GM19467 (cell line): ENCODE data around the gene SDK2.
"Not testable (repeated sequence)": the region's sequence is repeated elsewhere in the genome, so short reads cannot be mapped to it uniquely, and the experiment has no call there.

Experiments
- ATAC-seq: cut with Tn5 transposase; IDR thresholded peaks from one replicate; pipeline ENCODE4 v1.9.1; 2021; ENCODE audit warnings: mild to moderate bottlenecking, moderate library complexity; ENCODE audit not compliant: unreplicated experiment

SDK2 gene

DNA sequence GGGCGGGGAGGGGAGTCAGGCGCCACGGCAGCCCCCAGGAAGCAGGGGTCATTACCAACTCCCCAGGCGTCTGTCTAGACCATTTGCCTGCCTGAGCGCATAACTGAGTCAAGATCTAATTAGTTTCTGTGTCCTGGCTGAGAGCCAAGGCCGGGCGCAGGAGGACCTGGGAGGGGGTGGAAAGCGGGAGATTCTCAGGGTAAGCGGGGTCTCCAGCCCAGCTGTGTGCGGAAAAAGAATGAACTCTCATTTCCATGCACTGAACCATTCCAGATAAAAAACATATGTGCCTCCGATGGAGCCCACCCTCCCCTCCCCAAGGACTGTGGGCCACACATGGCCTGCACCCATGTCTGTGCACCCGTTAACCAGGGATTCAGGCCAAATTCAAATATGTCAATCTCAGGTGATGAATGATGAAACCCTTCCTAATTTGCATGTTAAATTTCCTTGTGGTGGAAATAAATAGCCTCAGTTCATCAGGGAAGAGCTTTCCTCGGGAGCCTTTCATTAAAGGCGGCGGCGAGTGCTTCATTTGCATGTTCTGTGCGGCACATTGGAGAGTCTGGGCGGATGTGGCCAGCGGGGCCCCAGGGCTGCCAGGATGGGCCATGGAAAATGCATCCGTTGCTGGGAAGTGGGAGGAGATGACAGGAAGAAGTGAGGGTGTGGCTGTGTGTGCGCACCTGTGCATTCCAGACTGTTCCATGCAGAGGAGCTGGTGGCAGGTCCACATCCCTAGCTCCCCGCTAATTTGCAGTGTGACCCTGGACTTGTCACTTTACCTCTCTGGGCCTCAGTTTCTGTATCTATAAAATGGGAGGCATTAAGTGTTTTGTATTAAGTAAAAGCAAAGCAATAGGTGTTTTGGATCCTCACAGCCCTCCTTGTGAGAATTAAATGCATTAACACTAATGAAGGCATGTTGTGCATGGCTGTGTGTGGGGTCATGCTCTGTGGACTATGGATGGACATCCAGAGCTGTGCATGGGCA, 151.1 kb downstream of the SDK2 start:
- ATAC-seq, result no peak

DNA sequence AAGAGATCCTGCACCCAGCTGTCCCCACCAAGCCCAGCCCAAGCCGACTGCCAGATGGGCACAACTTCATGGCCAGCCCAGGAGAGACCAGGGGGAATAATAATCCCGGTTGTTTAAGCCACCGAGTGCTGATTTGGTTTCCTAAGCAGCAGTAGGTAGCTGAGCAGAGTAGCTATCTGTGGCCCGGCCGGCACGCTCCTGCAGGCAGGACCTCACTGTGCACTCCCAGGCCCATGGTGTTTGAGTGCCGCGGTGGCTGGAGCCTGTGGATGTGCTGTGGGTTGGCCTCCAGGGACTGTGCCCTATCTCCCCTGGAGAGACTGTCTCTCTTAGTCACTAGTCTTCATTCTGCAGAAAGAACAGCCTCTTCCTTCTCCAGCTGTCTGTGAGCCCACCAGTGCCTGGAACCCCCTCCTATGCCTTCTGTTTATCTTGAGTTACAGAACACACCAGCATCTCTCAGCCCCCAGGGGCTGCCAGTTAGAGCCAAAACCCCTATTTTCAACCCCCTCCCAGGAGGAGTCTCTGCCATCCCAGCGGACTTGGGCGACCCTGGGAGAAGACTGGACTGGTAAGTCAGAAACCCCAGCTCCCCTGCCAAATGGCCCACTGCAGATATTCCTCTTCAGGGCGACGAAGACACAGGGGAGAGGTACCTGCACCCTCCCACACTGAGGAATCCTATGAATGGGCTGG, 152.0 kb downstream of the SDK2 start:
- no peak for ATAC-seq

DNA sequence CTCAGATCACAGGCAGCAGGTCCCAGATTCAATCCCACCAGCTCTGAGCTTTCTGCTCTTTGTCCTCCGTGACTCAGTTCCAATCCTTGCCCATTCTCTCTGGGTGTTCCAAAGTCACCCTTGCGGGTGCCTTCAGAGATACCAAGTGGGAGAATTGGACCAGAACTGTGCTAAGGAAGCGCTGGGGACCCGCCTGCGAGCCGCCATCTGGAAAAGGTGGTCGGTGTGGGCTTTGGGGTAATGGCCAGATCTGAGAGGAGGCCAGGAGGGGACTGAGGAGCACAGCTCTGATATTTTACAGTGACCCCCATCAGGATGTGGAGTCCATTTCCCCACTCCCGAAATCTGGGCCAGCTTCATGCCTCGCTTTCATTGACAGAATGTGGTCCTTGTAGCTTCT, 152.6 kb downstream of the SDK2 start:
- ATAC-seq, result no peak

DNA sequence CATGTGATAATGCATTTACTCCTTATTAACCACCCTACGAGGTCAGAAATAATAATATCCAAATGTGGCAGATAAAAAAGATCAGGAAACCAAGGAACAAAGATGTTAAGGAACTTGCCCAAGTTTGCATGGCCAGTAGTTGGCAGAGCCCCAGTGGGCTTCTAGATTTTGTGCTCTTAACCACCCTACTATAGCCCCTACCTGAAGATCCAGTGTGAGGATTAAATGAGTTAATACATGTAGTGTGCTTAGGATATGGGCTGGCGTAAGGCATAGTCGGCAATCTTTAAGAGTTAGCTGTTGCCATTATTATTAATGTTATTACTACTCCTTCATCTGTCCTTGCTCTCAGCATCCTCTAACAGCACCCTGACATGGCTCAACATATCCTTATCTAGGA, 153.4 kb downstream of the SDK2 start:
- ATAC-seq, result no peak

DNA sequence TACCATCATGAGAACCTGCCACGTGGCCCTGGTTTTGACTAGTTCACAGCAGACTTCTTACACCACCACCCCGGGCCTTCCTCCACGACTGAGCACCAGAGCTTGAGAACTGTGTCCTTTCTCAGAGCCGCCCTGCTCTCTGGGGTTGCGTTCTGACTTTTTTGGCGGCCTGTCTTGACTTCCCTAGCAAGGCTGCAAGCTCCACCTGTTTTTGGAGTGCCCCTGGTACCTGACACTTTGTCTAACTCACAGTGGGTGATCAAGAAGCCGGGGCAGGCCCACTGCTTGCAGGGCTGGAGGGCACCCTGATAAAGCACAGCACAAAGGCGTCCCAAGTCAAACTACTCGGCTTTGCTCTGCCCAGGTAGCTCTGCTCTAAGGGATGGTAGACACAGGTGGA, 154.3 kb downstream of the SDK2 start:
- ATAC-seq, result no peak

DNA sequence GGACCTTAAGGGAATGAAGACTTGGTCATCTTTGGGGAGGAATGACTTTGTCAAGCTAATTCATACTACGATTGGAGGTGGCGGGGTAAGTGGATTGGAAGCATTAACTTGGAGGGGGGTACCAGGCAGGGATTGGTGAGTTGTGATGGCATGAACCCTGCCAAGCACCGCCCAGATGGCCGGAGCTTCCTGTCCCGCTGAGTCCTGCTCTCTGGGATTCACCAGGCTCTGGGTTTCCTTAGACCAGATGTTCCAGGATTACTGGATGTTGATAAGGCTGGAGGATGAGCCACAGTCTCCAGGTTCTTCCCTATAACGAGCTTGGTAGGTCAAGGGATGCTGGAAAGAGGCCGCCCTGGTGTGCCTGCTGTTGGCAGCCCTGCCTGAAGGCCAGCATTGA, 154.9 kb downstream of the SDK2 start:
- ATAC-seq, result no peak

DNA sequence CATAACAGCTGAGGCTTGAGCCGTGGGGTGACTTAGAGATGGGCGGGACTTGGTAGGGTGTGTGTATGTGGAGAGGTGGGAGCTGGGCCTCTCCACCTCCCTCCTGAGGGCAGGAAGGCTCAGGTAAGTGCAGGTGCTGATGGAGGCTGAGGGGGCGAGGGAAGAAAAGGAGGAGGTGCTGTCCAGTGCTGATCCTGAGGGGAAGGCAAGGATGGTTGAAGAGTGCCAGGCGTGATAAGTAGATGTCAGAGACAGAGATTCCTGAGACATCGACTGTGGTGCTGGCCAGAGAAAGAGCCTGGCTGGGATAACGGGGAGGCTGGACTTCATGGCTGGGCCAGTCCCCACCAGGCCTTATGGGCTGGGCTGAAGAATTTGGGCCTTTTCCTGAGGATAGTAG, 159.1 kb downstream of the SDK2 start:
- ATAC-seq, result no peak

DNA sequence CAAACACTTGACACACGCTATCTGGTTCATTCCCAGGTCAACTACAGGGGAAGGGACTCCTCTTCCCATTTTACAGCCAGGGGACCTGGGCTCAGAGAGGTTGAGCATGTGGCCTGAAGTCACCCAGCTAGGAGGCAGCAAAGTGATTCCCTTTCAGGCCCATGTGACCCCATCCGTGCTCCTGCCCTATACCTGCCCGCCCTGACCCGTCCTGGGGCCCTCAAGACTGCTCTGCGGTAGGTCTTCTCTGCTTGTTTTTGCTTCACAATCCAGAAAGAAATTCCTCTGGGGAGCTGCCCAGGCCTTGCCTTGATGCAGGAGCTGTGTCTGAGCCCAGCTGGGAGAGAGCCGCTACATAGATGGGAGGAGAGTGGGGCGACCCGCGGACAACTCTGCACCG, 161.4 kb downstream of the SDK2 start:
- ATAC-seq, result no peak

DNA sequence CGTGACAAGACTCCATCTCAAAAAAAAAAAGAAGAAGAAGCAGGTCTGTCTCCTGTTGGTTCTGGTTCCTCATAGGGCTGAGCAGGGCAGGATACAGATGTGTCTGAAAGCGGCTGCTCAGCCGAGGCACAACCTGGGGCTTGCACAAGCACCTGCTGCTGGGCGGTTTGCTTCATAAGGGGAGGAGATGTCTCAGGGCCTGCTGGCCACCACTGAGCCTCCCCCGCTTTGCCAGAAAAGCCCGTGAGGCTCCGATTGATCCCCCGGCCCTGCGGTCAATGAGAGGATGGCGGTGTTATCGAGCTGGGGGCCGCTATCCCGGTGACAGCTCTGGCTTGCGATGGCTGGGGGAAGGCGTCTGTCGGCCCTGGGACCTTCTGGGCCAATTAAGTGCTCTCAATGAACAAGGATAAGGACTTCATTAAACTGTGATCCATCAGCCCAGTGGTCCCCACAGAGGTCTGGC, 162.0 kb downstream of the SDK2 start:
- no peak for ATAC-seq

DNA sequence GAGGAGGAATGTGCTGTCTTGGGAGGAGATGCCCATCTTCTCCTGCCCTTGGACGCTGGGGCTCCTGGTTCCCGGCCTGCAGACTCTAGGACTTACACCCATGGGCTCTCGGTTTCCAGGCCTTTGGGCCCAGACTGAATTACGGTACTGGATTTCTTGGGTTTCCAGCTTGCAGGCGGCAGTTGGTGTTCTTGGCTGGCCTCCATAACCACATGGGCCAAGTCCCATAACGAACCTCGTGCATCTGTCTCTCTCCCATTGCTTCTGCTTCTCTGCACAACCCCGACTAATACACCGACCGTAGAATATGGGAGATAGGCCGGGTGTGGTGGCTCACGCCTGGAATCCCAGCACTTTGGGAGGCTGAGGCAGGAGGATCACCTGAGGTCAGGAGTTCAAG, 162.6 kb downstream of the SDK2 start:
- no peak for ATAC-seq

DNA sequence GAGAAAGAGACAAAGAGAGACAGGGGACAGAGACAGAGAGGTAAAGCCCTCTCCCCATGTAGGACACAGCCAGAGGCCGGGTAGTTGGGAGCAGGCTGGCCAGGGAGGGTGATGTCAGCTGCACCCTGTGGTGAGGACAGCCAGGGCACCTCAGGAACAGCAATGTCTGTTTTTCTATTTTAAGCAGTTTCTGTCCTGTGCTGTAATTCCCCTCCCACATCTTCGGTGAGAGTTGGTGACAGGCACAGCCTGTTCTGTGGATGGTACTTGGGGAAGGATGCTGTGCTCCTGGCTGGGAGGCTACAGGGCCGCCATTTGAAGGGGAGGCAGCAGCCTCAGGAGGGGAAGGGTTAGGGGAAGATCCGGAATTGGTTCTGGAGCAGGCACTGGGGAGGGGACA, 163.5 kb downstream of the SDK2 start:
- no peak for ATAC-seq

DNA sequence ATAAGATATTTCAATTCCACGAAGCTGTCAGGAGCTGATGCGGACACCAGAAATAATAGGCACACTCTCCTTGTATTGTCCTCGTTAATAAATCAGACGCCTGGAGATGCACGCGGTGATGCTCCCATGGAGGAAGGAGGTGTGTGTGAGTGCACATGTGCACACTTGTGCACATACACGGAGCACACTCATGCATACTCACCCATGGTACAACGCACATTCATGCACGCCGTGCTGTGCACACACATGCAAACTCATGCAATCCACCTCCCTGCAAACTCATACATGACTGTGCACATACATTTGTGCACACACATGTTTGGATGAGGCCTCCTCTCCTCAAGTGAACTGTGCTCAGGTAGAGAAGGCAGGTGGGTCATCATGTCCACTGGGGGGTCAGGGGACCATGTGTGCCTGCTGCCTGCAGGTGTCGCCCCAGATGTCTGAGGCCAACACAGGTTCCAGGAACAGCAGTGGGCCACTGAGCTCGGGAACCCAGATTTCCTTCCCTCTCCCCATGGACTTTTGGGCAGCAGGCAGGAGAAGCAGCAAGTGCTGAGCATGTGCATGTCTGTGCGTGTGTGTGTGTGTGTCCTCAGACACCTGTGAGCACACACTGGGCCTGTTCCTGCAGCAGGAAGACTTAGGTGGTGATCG, 165.3 kb downstream of the SDK2 start:
- no peak for ATAC-seq

DNA sequence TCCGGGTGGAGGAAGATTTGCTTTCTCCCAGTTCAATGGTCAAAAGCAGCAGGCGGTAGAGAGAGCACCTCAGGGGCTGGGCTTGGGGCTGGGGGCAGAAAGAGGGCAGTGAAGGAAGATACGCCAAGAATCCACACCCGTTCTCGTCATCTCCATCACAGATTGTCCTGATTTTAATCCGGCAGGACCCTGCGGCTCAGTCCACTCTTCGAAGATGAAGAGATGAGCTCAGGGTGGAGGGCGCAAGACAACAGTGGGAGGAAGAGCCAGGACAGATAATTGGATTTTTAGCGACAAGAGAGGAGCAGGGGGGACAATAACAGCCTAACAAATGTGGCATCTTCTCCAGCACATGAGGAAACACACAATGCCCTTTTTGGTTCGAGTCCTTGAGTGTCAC, 165.9 kb downstream of the SDK2 start:
- no peak for ATAC-seq

DNA sequence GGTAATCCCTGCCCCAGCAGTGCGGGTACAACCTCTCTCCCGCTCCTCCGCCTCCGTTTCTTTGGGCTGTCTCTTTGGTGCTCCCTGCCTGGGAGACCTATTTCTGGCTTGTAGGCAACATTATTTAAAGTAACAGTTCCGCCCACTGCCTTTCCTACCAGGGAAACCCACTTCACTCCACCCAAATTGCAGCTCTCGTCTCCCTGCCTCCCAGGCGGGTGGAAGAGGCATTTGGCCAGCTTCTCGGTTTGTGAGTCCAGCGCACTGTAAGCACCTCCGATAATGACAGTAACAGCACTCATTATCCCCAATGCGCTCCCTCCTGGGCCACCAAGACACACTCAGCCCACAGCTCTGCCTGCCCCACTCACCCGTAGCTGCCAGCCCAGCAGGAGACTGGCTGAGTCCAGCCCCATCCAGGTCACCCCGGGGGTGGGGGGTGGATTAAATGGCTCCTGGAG, 167.3 kb downstream of the SDK2 start:
- ATAC-seq, result no peak

DNA sequence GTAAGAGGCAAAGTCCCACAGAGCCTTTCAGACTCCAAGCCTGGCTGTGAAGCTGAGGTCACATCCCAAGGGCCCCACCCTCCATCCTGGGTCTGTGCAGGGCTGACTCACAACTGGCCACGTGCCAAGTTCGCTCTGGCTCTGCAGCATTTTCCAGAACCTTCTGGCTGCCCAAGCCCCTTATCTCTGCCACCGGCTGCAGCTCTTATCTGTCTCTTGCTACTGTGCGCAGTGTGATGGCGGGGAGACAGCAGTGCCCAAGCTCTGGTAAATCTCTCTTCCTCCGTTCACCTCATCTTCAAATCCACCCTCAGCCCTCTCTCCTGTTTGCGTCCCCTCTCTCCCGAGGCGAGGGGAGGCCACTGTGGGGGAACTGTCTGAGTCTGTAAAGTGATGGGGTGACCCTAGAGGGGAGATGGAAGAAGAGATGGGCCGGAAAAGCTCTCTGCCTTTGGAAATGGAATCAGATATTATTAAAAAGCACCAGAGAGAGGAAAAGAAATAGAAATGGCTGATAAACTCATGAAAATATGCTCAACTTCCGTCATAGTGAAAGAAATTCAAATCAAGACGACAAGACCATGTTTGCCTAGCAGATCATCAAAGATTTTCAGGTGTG, 169.8 kb downstream of the SDK2 start:
- ATAC-seq, result no peak

DNA sequence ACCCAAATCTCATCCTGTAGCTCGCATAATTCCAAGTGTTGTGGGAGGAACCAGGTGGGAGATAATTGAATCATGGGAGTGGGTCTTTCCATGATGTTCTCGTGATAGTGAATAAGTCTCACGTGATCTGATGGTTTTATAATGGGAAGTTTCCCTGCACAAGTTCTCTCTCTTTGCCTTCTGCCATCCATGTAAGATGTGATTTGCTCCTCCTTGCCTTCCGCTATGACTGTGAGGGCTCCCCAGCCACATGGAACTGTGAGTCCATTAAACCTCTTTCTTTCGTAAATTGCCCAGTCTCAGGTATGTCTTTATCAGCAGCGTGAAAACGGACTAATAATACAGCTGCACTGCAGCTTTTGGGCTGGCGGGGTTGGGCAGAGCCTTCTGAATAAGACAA, 171.5 kb downstream of the SDK2 start:
- ATAC-seq, result not testable (repeated sequence)

DNA sequence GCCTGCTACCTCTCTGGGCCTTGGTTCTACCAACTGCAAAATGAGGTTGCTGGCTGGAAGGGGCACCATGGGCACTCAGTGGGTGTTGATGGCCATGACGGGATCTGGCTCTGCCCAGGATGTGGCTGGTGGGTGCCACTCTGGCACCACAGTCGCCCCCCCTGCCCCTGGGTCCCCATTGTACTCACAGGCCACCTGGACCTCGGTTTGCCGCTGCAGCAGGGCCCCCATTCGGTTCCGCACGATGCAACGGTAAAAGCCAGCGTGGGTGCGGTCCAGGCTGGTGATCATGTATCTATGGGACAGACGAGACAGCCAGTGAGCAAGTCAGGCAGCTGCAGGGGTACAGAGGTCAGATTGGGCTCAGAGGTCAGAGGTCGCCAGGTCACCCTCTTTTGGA, 172.3 kb downstream of the SDK2 start:
- ATAC-seq, result no peak

DNA sequence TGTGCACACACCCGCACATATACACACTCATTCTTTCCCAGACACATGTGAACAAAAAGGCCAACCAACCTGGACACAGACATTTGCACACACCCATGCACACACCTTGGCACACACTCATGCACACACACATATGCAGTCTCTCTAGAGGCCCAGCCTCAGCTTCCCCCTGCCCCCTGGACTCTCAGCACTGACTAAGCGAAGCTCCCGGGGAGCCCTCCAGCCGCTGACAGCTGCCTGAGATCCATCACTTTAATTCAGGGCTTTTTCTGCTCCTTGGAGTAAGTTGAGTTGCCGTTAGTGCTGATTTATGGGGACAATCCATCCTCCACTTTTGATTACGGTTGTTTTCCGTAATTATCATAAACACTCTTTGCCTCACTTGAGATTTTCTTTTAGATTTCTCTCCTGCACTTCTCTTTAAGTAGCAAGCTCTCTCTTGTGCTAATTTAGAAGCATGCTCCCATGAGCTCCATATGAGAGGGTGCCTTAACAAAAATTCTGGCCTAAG, 173.9 kb downstream of the SDK2 start:
- ATAC-seq, result no peak

DNA sequence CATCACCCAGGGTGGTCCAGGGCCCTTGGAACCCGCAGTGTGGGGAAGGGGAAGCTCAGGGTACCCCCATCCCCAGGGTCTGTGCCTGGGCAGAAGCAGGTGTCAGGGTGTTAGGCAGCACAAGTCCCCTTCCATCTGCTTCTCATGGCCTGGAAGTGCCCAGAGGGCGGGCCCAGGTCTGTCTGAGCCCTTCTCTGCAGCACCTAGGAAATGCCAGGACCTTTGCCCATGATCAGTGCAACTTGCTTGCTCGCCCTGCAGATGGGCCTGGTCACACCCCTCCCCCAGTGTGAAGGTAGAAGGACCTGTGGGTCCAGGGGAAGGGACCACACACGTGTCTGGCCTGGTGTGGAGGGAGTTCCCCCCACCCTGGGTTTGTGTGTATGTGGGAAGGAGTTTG, 174.9 kb downstream of the SDK2 start:
- no peak for ATAC-seq

DNA sequence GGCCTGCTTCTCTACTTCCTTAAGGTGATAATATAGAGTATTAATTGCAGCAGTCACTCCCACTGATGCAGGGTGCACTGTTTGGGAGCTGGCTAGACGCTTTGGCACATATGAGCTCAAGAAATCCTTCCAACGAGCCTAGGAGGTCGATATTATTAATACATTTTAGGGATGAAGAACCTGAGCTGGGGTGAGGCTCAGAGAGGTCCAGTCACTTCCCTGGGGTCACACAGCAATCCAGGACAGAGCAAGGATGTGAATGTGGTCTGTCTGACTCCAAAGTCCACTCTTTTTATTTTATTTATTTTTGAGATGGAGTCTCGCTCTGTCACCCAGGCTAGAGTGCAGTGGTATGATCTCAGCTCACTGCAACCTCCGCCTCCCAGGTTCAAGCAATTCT, 176.0 kb downstream of the SDK2 start:
- no peak for ATAC-seq

DNA sequence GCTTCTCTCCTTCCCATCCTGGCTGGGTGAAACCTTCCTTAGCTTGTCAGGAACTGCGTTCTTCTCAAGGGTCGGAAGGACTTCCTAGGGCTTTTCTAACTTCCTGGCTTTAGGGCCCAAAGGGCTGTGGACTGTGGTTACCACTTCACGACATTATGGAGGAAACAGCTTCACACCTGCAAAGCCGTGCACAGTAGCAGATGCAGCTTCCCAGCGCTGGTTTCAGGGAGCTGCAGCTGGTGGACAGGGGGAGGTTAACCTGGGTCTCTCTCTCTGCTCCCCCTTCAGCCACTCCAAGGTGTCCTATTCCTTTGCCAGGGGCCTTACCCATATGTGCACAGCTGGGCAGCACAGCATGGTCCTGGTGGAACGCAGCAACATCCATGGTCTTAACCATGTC, 176.6 kb downstream of the SDK2 start:
- ATAC-seq, result no peak
